Caco-2 (cell line): ENCODE data around the gene ESYT1. TPM values are rescaled to one million over a fixed set of nuclear protein-coding genes. Genes with fewer than 3 reads are reported as not detected.

Source experiments
- BruUV-seq: library from RNA; stranded (reverse); fragments of 400-500 nt; replicated peaks from 2 replicates; lab custom pipeline; 2021; lab: Mats Ljungman, UMichigan
- CTCF ChIA-PET: fragments of 300-600 bp; sonication (Branson Sonifier 250); formaldehyde crosslinking; loops from one replicate; lab custom pipeline; 2022; ENCODE audit warnings: antibody characterized with exemption; lab: Charles Lee
- POLR2A ChIA-PET: fragments of 300-600 bp; sonication (Branson Sonifier 250); formaldehyde crosslinking; loops from one replicate; lab custom pipeline; 2022; ENCODE audit warnings: antibody characterized with exemption; lab: Charles Lee
- DNase-seq, 2 experiments: peaks; one replicate each; pipeline versions ENCODE4 v3.0.0 to v3.0.0-alpha.2; 2020 to 2022
- H3K27me3 ChIP-seq: replicated peaks from 2 replicates; pipeline ENCODE4 v1.6.0; 2011; ENCODE audit warnings: low read length; ENCODE audit not compliant: control insufficient read depth, insufficient read depth
- H3K36me3 ChIP-seq: 2 replicates; pipeline ENCODE4 v1.5.1; 2011; ENCODE audit warnings: low read length; ENCODE audit not compliant: control insufficient read depth, insufficient read depth
- H3K4me1 ChIP-seq: fragments of 250-450 bp; sonication (Bioruptor Pico); 2 replicates; pipeline ENCODE4 v1.5.1; 2020; ENCODE audit warnings: mild to moderate bottlenecking
- H3K4me3 ChIP-seq: 2 replicates; pipeline ENCODE4 v1.5.1; 2011; ENCODE audit warnings: low read depth, mild to moderate bottlenecking, control low read depth, low read length
- H3K9me3 ChIP-seq: fragments of 250-450 bp; sonication (Bioruptor Pico); 2 replicates; pipeline ENCODE4 v1.5.1; 2020; ENCODE audit warnings: mild to moderate bottlenecking, moderate library complexity
- H3K27ac Mint-ChIP-seq: one replicate; pipeline ENCODE4 v1.8.0; 2022; ENCODE audit warnings: mixed read lengths; ENCODE audit not compliant: unreplicated experiment
- H3K27me3 Mint-ChIP-seq: one replicate; pipeline ENCODE4 v1.8.0; 2022; ENCODE audit warnings: mixed read lengths; ENCODE audit not compliant: insufficient read depth, unreplicated experiment
- H3K36me3 Mint-ChIP-seq: one replicate; pipeline ENCODE4 v1.8.0; 2022; ENCODE audit warnings: mild to moderate bottlenecking, mixed read lengths; ENCODE audit not compliant: insufficient read depth, unreplicated experiment
- H3K4me1 Mint-ChIP-seq: one replicate; pipeline ENCODE4 v1.8.0; 2022; ENCODE audit warnings: low read depth, mixed read lengths; ENCODE audit not compliant: unreplicated experiment
- H3K4me3 Mint-ChIP-seq: one replicate; pipeline ENCODE4 v1.8.0; 2022; ENCODE audit warnings: mild to moderate bottlenecking, moderate library complexity, mixed read lengths; ENCODE audit not compliant: unreplicated experiment
- H3K9me3 Mint-ChIP-seq: one replicate; pipeline ENCODE4 v1.8.0; 2022; ENCODE audit warnings: mixed read lengths; ENCODE audit not compliant: unreplicated experiment
- intact Hi-C: fragments of 100-400 bp; cut with micrococcal nuclease; formaldehyde crosslinking; loops from one replicate; pipeline ENCODE4 v1.10.0; 2022; ENCODE audit not compliant: unreplicated experiment
- total RNA-seq: library from RNA; stranded (reverse); gene quantifications from 2 replicates; pipeline ENCODE4 v1.2.3, GENCODE V29; 2022
- TF ChIP-seq, protein P1 (sequence below), 2 experiments: fragments of 200-600 bp in 1 of 2; IDR thresholded peaks; 1 replicate in 1 of 2; 2 replicates in 1 of 2; pipeline versions ENCODE4 v1.5.1 to v1.8.0; 2011 to 2022; ENCODE audit warnings: antibody characterized with exemption in 1 of 2, control low read depth in 1 of 2, inconsistent platforms in 1 of 2, low read depth in 1 of 2, low read length in 1 of 2, mild to moderate bottlenecking in 1 of 2, moderate library complexity in 1 of 2; ENCODE audit not compliant: insufficient read depth in 1 of 2, severe bottlenecking in 1 of 2, unreplicated experiment in 1 of 2

Gene ESYT1
- total RNA-seq, 1 experiment from 2014 or later: 79.0 TPM

DNA sequence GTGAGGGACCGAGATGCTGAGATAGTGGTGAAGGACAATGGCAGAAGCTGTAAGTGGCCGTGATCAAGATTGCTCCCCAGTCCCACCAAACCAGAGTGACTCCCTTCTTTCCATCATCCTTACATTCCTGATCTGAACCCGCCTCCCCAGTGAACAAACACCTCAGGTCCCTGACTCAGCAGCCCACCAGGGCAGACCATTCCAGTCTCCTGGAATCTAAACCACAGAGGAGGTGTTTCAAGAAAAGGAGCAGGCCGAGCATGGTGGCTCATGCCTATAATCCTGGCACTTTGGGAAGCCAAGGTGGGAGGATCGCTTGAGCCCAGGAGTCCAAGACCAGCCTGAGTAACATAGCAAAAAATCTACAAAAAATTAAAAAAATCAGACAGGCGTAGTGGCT is 41.5 kb upstream of the ESYT1 start:
- Histone ChIP-seq H3K36me3 (peaks cover 19% of the 10 kb centered on the region), H3K9me3 (no peaks in the 10 kb centered on the region), H3K4me1 (peaks cover 12% of the 10 kb centered on the region), H3K4me3 (no peak overlapping the region), H3K27me3 (no peaks in the 10 kb centered on the region)
- Mint-ChIP-seq H3K4me1 (peaks cover 21% of the 10 kb centered on the region), H3K9me3 (no peaks in the 10 kb centered on the region), H3K36me3 (peaks cover 79% of the 10 kb centered on the region), H3K27ac (no peak overlapping the region), H3K4me3 (peak overlapping the region; percentile 37), H3K27me3 (no peaks in the 10 kb centered on the region)
- DNase-seq: no peak
- intact Hi-C loops: no loop called here
- ChIA-PET CTCF (interaction anchor here (0.6 to 2.0 kb wide), 3 partner anchors 9 to 39 kb away, joined by 3 to 6 read pairs (median 3); partner anchors contain the start of gene PA2G4), POLR2A (interaction anchor here (0.6 to 0.7 kb wide), 2 partner anchors 1281 to 1390 kb away, joined by 3 to 4 read pairs; no protein-coding TSS in a partner anchor)
- no TSS peak for BruUV-seq
- TF ChIP-seq, protein P1, sequence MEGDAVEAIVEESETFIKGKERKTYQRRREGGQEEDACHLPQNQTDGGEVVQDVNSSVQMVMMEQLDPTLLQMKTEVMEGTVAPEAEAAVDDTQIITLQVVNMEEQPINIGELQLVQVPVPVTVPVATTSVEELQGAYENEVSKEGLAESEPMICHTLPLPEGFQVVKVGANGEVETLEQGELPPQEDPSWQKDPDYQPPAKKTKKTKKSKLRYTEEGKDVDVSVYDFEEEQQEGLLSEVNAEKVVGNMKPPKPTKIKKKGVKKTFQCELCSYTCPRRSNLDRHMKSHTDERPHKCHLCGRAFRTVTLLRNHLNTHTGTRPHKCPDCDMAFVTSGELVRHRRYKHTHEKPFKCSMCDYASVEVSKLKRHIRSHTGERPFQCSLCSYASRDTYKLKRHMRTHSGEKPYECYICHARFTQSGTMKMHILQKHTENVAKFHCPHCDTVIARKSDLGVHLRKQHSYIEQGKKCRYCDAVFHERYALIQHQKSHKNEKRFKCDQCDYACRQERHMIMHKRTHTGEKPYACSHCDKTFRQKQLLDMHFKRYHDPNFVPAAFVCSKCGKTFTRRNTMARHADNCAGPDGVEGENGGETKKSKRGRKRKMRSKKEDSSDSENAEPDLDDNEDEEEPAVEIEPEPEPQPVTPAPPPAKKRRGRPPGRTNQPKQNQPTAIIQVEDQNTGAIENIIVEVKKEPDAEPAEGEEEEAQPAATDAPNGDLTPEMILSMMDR (IDR thresholded peaks at IDR 0.05; ENCODE audit: insufficient read depth in 1 of 2, low read depth in 1 of 2, low read length in 1 of 2, severe bottlenecking in 1 of 2, unreplicated experiment in 1 of 2): no peak

DNA sequence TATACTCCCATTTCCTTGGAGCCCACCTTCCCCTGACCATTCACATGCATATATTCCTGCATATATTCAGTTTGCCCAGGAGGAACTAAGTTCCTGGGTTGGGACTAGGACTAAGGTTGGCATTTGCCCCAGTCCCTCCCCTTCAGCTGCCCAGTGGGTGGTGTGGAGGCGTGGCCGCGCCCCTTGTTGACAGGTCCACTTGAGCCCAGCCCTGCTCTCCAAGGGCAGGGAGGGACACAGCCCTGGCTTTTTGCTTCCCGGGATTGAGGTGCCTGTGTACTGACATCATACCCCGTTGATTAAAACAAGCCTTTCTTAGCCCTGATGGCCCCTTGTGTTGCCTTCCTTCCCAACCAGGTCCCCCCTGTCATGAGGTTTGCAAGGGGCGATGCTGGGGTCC is 40.8 kb upstream of the ESYT1 start:
- Mint-ChIP-seq H3K27me3 (no peaks in the 10 kb centered on the region), H3K36me3 (peaks cover 85% of the 10 kb centered on the region), H3K9me3 (no peaks in the 10 kb centered on the region), H3K4me1 (peaks cover 15% of the 10 kb centered on the region), H3K4me3 (no peak overlapping the region), H3K27ac (no peak overlapping the region)
- POLR2A ChIA-PET: no interaction called here
- intact Hi-C loops: no loop called here
- Histone ChIP-seq H3K4me3 (no peak overlapping the region), H3K36me3 (peaks cover 19% of the 10 kb centered on the region), H3K9me3 (no peaks in the 10 kb centered on the region), H3K27me3 (no peaks in the 10 kb centered on the region), H3K4me1 (peaks cover 7% of the 10 kb centered on the region)
- CTCF ChIA-PET: interaction anchor here (0.7 kb wide), 1 partner anchor 9 kb away, joined by 3 read pairs; no protein-coding TSS in a partner anchor
- BruUV-seq: no TSS peak
- no peak for DNase-seq
- TF ChIP-seq, protein P1 (IDR thresholded peaks at IDR 0.05; ENCODE audit: insufficient read depth in 1 of 2, low read depth in 1 of 2, low read length in 1 of 2, severe bottlenecking in 1 of 2, unreplicated experiment in 1 of 2): no peak

DNA sequence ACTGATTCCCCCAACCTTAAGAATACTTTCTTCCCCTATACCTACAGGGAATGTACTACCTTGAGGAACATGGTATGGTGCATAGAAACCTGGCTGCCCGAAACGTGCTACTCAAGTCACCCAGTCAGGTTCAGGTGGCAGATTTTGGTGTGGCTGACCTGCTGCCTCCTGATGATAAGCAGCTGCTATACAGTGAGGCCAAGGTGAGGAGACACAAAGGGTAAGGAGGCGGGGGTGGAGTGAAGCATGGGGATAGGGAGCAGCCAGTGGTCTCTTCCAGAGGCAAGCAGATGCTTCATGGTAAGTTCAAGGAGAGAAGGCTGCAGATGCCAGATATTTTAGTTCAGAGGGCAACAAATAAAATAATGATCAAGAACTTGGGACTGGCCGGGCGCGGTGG is 30.3 kb upstream of the ESYT1 start:
- H3K4me1 ChIP-seq: peaks cover 7% of the 10 kb centered on the region; the same call in 1 of the 2 replicates
- H3K4me3 ChIP-seq: no peak overlapping the region
- Mint-ChIP-seq H3K9me3 (no peaks in the 10 kb centered on the region), H3K27me3 (no peaks in the 10 kb centered on the region), H3K27ac (no peak overlapping the region), H3K4me3 (no peak overlapping the region), H3K4me1 (no peaks in the 10 kb centered on the region), H3K36me3 (peaks cover 94% of the 10 kb centered on the region)
- intact Hi-C loops: no loop called here
- no peak for DNase-seq
- ChIA-PET CTCF (no interaction called here), POLR2A (interaction anchor here (0.5 to 1.2 kb wide), 3 partner anchors 11 to 129 kb away, joined by 4 to 14 read pairs (median 5); no protein-coding TSS in a partner anchor)
- no peaks in the 10 kb centered on the region for H3K9me3 ChIP-seq
- BruUV-seq: no TSS peak
- peaks cover 6% of the 10 kb centered on the region for H3K36me3 ChIP-seq
- H3K27me3 ChIP-seq: no peaks in the 10 kb centered on the region
- TF ChIP-seq, protein P1 (IDR thresholded peaks at IDR 0.05; ENCODE audit: insufficient read depth in 1 of 2, low read depth in 1 of 2, low read length in 1 of 2, severe bottlenecking in 1 of 2, unreplicated experiment in 1 of 2): no peak
